ENCODE measurements around the gene ATG9A.

The ATG9A gene

DNA sequence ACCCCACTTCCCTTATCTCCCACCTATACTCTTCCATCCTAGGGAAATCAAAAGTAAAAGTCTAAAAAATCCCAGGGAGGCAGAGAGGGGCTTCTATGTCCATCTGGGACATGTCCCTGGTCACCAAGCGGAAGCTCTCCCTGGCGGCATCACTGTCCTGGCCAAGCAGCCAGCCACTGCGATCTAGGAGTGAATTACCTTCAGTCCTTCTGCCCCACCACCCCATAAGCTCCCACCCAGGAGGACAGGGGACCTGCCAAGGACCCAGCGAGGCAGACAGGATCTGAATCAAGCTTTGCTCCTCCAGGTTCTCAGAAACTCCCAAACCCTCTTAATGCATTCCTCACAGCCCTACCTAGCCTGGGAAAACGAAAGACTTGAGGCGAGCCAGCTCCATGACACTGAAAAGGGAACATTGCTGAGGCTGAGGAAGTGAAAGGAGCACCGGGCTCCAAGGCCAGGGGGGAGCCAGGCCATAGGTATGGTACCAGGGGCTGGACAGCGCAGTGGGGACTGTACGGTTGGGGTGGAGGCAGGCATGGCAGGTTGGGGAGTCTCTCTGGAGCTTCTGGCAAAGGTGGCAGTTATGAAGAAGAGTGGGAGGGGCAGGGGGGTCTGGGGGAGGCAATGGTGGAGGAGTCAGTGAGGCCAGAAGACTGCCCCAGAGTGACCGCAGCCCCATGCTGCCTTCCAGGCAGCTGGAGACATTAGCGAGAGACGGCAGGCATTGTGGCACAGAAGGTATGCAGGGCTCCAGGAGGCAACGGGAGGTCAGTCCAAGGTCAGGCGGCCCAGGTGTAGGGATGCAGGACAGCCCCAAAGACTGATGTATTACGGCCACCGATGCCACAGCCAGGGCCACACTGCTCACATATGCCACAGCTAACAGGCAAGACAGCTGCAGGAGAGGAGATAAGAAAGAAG lies 56.9 kb downstream of the ATG9A start:
- TF ChIP-seq, protein P1, sequence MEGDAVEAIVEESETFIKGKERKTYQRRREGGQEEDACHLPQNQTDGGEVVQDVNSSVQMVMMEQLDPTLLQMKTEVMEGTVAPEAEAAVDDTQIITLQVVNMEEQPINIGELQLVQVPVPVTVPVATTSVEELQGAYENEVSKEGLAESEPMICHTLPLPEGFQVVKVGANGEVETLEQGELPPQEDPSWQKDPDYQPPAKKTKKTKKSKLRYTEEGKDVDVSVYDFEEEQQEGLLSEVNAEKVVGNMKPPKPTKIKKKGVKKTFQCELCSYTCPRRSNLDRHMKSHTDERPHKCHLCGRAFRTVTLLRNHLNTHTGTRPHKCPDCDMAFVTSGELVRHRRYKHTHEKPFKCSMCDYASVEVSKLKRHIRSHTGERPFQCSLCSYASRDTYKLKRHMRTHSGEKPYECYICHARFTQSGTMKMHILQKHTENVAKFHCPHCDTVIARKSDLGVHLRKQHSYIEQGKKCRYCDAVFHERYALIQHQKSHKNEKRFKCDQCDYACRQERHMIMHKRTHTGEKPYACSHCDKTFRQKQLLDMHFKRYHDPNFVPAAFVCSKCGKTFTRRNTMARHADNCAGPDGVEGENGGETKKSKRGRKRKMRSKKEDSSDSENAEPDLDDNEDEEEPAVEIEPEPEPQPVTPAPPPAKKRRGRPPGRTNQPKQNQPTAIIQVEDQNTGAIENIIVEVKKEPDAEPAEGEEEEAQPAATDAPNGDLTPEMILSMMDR (IDR thresholded peaks at IDR 0.05; ENCODE audit: low read depth, low read length): no peak
- TF ChIP-seq EZH2phosphoT487 (IDR thresholded peaks at IDR 0.05; ENCODE audit: low read depth): no peak
- Histone ChIP-seq H3K4me3 (ENCODE audit: low read length) (no peak overlapping the region), H3K36me3 (replicated peaks; ENCODE audit: low read depth, low read length) (peaks cover 8% of the 10 kb centered on the region), H4K20me1 (ENCODE audit: insufficient read depth, low read length) (no peaks in the 10 kb centered on the region), H3K27ac (ENCODE audit: low read length) (no peak overlapping the region), H2AFZ (ENCODE audit: low read depth, low read length) (no peak overlapping the region), H3K27me3 (ENCODE audit: low read depth, low read length) (no peaks in the 10 kb centered on the region), H3K9me3 (ENCODE audit: insufficient read depth, low read length) (no peaks in the 10 kb centered on the region), H3K79me2 (ENCODE audit: low read length) (no peaks in the 10 kb centered on the region; the same call in 1 of the 2 replicates), H3K4me1 (ENCODE audit: low read length) (peaks cover 6% of the 10 kb centered on the region), H3K4me2 (ENCODE audit: low read length) (no peak overlapping the region), H3K9ac (ENCODE audit: low read length) (no peak overlapping the region)

DNA sequence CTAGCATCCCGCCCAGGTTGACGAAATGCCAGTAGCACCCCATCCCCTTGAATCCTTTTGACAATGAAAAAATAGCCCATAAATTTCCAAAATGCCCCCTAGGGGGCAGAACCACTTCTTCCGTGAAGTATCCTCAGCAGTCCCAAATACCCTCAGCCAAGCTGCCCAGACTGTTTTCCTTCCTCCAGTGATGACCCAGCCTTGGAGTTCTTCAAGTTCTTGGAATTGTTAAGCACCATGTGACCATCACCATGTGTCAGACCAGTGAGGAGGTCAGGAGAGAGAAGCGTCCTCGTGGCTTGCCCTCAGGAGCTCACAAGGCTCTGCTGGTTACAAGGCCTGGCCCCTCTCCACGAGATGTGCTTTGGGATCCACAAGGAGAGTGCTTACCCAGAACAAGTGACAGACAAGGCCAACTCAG lies 58.2 kb downstream of the ATG9A start:
- Histone ChIP-seq H3K79me2 (ENCODE audit: low read length) (no peaks in the 10 kb centered on the region; the same call in 1 of the 2 replicates), H3K27me3 (ENCODE audit: low read depth, low read length) (no peaks in the 10 kb centered on the region), H3K4me1 (ENCODE audit: low read length) (peaks cover 6% of the 10 kb centered on the region), H3K36me3 (replicated peaks; ENCODE audit: low read depth, low read length) (peaks cover 8% of the 10 kb centered on the region), H3K9ac (ENCODE audit: low read length) (no peak overlapping the region), H4K20me1 (ENCODE audit: insufficient read depth, low read length) (no peaks in the 10 kb centered on the region), H3K27ac (ENCODE audit: low read length) (no peak overlapping the region), H3K9me3 (ENCODE audit: insufficient read depth, low read length) (no peaks in the 10 kb centered on the region), H3K4me2 (ENCODE audit: low read length) (no peak overlapping the region), H3K4me3 (ENCODE audit: low read length) (no peak overlapping the region), H2AFZ (ENCODE audit: low read depth, low read length) (no peak overlapping the region)
- no peak for TF ChIP-seq EZH2phosphoT487 (IDR thresholded peaks at IDR 0.05; ENCODE audit: low read depth)
- TF ChIP-seq, protein P1 (IDR thresholded peaks at IDR 0.05; ENCODE audit: low read depth, low read length): peak; percentile 62

DNA sequence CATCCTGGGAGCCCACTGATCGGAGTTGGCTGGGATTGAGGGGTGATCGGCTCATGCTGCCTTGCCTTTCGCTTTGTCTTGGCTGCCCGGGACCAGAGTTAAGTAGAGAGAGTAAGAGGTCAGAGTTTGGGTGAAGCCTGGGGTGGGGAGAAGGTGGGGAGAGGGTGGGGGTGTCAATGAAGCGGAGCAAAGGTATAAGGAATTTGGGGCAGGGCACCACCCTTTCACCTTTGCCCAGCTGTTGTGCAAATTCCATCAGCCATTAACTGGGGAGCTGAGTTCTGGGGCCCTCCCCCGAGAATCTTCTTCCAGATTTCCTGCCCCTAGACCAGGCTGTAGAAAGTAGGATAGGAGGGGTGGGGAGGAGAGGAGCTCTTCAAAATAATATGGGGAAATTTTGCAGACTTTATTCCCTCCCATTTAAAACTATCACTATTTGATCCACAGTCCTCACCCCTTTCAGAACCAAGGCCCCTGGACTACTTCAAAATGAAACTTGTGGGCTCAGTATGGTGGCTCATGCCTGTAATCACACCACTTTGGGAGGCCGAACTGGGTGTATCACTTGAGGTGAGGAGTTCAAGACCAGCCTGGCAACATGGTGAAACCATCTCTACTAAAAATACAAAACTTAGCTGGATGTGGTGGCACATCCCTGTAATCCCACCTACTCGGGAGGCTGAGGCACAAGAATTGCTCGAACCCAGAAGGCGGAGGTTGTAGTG lies 59.3 kb downstream of the ATG9A start, which contains the start of gene SLC23A3:
TSS of gene SLC23A3 (minus strand) at position 100 of the 725 bp plus-strand sequence. CDS start at position 55, 45 bp downstream.
- H3K4me3 ChIP-seq (ENCODE audit: low read length): no peak within 1 kb of the TSS
- no peaks in the 10 kb centered on the region for H3K27me3 ChIP-seq (ENCODE audit: low read depth, low read length)
- H3K9me3 ChIP-seq (ENCODE audit: insufficient read depth, low read length): no peaks in the 10 kb centered on the region
- H2AFZ ChIP-seq (ENCODE audit: low read depth, low read length): no peak within 1 kb of the TSS
- H3K4me1 ChIP-seq (ENCODE audit: low read length): no peaks in the 10 kb centered on the region
- H3K27ac ChIP-seq (ENCODE audit: low read length): no peak within 1 kb of the TSS
- no peak for TF ChIP-seq EZH2phosphoT487 (IDR thresholded peaks at IDR 0.05; ENCODE audit: low read depth)
- TF ChIP-seq, protein P1 (IDR thresholded peaks at IDR 0.05; ENCODE audit: low read depth, low read length): no peak
- H3K36me3 ChIP-seq (replicated peaks; ENCODE audit: low read depth, low read length): peaks cover 8% of the 10 kb centered on the region
- H3K4me2 ChIP-seq (ENCODE audit: low read length): no peak within 1 kb of the TSS
- H3K79me2 ChIP-seq (ENCODE audit: low read length): no peaks in the 10 kb centered on the region
- no peak within 1 kb of the TSS for H3K9ac ChIP-seq (ENCODE audit: low read length)
- no peaks in the 10 kb centered on the region for H4K20me1 ChIP-seq (ENCODE audit: insufficient read depth, low read length)
